GM18861 (cell line): ENCODE results near the gene MFSD6.
A peak's percentile ranks its signal among the peaks of the same experiment; 100 is the strongest.
"Not testable (repeated sequence)": the region's sequence is repeated elsewhere in the genome, so short reads cannot be mapped to it uniquely, and the experiment has no call there.

ENCODE experiments used
- ATAC-seq: cut with Tn5 transposase; IDR thresholded peaks from one replicate; pipeline ENCODE4 v1.9.1; 2021; ENCODE audit not compliant: unreplicated experiment

The MFSD6 gene

DNA sequence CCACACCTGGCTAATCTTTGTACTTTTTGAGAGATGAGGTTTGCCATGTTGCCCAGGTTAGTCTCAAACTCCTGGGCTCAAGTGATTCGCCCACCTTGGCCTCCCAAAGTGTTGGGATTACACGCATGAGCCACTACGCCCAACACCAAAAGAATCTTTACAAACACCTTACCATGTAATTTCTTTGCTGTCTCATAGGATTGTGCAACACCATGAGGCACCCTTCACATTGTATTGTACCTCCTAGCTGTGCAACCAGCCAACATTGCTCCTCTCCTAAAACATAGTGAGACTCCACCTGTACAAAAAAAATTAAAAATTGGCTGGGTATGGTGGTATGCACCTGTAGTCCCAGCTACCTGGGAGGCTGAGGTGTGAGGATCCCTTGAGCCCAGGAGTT lies 3.1 kb upstream of the MFSD6 start:
- no peak for ATAC-seq

- no peak for ATAC-seq
These were observed 2.2 kb upstream of the MFSD6 start for GRCh38 chr2:190405995-190406394.

- no peak for ATAC-seq
These were observed 1.4 kb upstream of the MFSD6 start for GRCh38 chr2:190406805-190407204.

DNA sequence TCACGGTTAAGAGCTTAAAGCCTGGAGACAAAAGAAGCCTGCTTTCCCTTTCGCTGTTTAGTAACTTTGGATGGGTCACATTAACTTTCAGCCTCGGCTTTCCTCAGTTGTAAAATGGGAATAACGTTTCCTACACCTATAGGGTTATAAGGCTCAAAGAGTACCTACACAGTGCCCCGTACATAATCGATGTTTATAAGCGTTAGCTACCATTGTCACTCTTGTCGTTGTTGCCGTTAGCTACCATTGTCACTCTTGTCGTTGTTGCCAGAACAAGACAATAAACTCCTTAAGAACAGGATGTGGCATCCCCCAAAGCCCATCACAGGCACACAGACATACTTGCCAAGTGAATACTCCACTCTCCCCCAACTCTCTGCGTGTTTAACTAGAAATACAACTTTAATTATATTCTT lies 901 bp upstream of the MFSD6 start:
- no peak for ATAC-seq

DNA sequence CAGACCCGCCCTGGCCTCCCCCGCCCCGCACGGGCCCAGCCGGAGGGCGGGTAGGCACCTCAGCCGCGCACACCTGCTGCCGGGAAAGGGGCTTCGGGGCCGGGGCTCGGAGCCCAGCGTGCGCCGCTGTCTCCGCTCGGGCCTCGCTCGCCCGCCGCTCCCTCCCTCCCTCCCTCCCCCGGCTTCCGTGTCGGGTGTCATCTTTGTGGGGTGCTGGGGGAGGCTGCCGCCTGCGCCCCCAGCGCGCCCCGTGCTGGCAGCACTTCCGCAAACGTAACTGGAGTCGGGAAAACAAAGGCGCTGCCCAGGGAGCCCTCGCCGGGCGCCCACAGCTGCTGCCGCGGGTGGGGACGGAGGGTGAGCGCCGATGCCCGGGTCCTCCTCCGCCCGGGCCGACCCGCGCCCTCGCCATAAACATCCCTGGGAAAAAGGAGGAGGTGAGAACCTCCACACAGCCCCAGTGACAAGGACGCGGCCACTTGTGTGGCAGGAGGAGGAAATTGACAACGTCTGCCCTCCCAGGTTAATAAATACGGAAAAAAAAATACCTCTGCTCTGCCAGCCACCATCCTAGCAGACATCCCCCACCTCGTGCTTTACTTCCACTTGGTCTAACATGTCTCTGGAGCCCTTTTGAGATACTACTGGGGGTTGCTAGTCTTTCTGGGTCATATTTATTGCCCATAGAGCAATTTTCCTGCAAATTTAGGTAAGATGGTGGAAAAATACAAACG lies 550 bp downstream of the MFSD6 start:
- peak; percentile 64 for ATAC-seq

GRCh38 chr2:190409616-190410015 lies 1.5 kb downstream of the MFSD6 start:
- no peak for ATAC-seq

GRCh38 chr2:190410166-190410565 lies 2.0 kb downstream of the MFSD6 start:
- no peak for ATAC-seq

GRCh38 chr2:190412966-190413365 lies 4.8 kb downstream of the MFSD6 start:
- no peak for ATAC-seq

- ATAC-seq = no peak
These were observed 5.3 kb downstream of the MFSD6 start for GRCh38 chr2:190413421-190413820.

GRCh38 chr2:190415251-190415650 lies 7.1 kb downstream of the MFSD6 start:
- ATAC-seq = no peak

DNA sequence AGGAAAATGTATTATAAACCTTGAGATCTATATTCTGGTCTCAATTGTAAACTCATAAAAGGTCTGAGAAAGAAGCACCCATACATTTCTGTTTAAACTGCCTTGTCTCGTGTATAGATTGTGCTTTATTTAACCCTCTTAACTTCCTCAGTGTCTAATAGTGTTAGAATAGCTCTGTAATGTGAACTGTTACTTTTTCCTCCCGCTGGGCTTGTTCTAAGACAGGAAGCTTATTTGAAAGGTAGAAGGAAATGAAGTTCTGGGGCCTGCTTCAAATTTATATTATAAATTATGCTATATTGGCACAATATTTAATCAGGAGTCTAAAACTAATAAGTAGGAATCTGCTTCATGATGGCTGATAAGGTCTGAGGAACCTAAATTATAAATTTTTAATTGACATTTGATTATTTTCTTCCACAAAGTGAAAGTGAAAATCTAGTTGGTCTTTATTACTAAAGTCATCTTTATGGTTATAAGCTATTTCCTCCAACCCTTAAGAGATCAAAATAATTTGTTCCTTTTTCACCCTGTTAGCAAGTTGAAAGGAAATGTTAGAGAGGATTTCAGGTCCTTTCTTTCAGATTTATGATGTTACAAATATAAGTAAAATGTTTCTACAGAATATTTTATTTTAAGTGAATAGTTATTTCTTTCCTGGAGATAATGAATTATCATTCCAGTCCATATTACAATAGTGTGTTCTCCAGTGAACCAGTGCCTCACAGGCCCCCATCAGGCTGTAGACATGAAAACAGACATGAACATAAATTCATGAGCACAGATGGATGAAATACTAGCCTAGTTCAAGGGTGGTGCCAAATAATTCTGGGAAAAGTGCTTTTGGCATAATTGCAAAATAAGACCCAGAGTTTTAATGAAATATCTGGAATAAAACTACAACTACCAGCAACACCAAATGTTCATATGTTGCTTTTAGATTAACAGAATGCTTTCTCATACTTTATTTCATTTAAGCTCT lies 7.9 kb downstream of the MFSD6 start:
- ATAC-seq = peak; percentile 47

DNA sequence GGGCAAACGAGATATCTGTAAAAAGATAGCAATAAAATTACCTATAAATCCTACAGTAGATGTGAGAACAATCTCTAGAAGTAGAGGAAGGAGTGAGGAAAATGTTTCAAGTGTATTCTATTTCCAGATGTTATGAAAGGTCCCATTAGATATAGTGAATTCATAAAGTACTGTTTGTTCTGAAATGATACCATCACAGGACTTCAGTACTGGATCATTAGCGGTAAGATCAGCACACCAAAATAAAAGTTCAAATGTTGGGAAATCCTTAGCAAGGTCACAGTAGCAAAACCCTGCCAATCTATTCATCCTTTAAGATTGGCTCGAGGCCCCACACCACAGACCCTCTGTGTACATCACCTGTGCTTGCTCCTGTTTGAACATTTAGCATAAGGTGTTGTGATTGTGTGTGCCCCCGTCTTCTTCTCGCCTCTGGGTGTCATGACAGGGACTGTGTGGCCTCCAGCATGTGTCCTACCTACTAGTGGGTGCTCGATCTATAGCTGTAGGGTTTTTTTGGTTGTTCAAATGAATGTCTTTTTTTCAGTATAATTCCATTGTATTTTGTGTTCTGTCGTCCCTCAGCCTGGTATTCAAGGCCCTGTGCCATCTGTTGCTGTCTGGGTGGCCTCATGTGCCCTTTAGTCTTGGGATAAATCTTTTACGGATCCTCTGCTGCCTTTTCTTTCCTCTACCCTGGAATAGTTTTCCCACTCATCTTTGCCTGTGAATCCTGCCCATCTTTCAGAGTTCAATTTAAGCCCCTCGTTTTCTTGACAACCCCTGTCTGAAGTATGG lies 9.1 kb downstream of the MFSD6 start:
- no peak for ATAC-seq

DNA sequence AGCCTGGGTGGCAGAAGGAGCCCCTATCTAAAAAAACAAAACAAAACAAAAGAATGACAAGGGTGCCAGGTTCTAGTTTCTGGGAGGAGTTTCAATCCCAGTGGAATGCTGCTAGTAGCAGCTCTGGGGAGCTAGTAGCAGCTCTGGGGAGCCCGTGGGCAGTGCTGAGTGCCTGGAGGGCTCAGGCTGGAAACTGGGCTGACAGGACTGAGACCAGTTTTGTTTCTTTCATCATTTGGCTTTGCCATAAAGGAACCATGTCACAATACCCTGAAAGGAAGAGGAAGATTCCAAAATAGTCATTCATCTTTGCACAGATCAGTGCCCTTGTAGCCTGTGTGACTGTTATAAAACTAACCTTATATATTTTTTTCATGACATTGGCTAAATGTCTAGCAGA lies 10.6 kb downstream of the MFSD6 start:
- no peak for ATAC-seq

DNA sequence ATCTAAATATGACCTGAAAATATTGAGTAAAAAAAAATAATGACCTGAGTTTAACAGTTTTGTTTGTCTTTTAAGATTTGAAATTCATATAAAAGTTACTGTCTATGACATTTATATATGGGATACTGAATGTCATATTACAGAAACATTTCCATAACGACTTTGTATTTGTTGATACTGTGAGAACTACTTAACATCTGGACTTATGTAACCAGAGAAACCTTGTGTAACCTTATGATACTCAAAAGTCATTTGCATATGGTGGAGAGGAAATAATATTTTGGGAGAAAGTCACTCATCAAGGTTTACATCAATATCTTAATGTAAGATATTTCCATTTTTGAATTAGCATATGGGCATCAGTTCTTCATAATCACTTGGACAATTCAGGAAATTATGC lies 12.6 kb downstream of the MFSD6 start:
- no peak for ATAC-seq

GRCh38 chr2:190425221-190425866 lies 17.2 kb downstream of the MFSD6 start:
- ATAC-seq = no peak

DNA sequence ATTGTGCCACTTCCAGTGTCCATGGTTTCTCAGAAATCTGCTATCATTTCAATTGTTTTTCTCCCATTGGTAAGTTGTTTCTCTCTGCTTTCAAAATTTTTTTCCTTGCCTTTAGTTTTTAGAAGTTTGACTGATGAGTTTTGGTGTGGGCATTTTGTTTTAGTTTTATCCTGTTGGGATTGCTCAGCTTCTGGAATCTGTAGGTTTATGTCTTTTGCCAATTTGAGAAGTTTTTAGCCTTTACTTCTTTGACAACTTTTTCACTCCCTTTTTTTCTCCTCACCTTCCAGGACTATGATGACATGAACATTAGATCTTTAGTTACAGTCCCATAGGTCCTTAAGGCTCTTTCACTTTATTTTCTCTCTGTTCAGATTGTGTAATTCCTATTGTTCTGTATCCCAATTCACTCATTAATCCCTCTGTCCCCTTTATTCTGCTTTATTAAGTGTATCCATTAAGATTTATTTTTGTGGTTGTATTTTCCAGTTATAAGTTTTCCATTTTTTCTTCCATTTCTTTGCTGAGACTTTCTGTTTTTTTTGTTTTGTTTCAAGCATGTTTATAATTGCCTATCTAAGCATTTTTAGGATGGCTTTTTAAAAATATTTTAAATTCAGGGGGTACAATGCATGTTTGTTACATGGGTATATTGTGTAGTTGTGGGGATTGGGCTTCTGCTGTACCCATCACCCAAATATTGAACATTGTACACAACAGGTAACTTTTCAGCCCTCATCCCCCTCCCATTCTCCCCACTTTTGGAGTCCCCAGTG lies 17.9 kb downstream of the MFSD6 start:
- no peak for ATAC-seq

DNA sequence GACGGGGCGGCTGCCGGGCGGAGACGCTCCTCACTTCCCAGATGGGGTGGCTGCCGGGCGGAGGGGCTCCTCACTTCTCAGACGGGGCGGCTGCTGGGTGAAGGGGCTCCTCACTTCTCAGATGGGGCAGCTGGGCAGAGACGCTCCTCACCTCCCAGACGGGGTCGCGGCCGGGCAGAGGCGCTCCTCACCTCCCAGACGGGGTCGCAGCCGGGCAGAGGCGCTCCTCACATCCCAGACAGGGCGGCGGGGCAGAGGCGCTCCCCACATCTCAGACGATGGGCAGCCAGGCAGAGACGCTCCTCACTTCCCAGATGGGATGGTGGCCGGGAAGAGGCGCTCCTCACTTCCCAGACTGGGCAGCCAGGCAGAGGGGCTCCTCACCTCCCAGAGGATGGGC lies 22.7 kb downstream of the MFSD6 start:
- ATAC-seq = not testable (repeated sequence)

DNA sequence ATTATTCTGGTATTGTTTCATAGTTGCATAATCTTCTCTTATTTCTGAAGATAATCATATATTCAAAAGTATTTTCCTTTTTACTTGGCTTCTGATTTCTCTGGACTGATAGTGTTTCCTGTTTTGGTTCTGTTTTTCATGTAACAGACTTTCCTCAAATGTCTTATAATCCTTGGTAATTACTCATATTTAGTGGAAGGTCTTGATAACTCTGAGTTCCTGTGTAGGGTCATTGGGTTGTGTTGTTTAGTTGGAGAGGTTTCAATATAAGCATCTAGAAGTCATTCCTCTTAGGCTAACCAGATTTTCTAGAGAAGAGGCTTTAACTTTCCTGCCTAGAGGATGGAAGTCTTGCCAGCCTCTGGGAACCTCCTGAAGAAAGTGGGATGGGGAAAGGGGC lies 23.8 kb downstream of the MFSD6 start:
- no peak for ATAC-seq

DNA sequence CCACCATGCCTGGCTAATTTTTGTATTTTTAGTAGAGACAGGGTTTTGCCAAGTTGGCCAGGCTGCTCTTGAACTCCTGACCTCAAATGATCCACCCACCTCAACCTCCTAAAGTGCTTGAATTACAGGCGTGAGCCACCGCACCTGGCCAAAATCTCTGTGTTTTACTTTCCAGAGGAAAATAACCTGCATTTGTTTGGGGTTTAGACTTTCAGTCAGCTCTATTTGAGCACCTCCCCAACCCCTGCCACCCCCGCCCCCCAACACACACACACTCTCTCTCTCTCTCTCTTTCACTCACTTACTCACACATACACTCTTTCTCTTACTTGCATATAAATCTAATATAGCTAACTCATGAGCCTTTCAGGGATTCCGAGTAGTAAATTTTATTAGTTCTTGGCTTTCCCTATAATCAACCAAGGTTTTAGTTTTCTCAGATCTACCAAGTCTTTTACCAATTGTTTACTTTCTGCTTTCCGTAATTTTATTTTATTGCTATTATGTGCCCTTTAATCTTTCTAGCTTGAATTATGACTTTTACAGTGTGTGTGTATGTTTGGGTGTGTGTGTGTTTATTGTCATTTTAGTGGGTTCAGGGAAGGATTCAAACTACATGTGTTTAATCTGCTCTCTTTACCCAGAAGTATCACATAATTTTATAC lies 24.5 kb downstream of the MFSD6 start:
- ATAC-seq = no peak
